HG02852 (cell line): ENCODE measurements around the gene PRR23A.
"Not testable (repeated sequence)": the region's sequence is repeated elsewhere in the genome, so short reads cannot be mapped to it uniquely, and the experiment has no call there.

Source experiments
- ATAC-seq: cut with Tn5 transposase; IDR thresholded peaks from one replicate; pipeline ENCODE4 v1.9.1; 2021; ENCODE audit warnings: mild to moderate bottlenecking, moderate library complexity; ENCODE audit not compliant: unreplicated experiment

The PRR23A gene

GRCh38 chr3:139006051-139006716, at the start of gene PRR23A:
TSS of gene PRR23A (minus strand) at chr3:139006268. CDS start at chr3:139006268, 0 bp downstream.
- ATAC-seq, result no peak

- ATAC-seq, result no peak
These were observed 46.9 kb upstream of the PRR23A start for GRCh38 chr3:139052802-139053600.

- ATAC-seq, result no peak
These were observed 38.5 kb upstream of the PRR23A start, which contains the start of gene PRR23C for GRCh38 chr3:139044366-139045210. TSS of gene PRR23C (minus strand) at chr3:139044892. CDS start at chr3:139044620, 272 bp downstream.

GRCh38 chr3:139043554-139044365, 37.7 kb upstream of the PRR23A start:
- ATAC-seq, result no peak

- ATAC-seq, result no peak
These were observed 31.4 kb upstream of the PRR23A start for GRCh38 chr3:139037478-139037877.

- no peak for ATAC-seq
These were observed 26.4 kb upstream of the PRR23A start for GRCh38 chr3:139032326-139033002.

- ATAC-seq, result not testable (repeated sequence)
These were observed 24.5 kb upstream of the PRR23A start for GRCh38 chr3:139030576-139030975.

- ATAC-seq, result no peak
These were observed 18.9 kb upstream of the PRR23A start for GRCh38 chr3:139024968-139025367.

- no peak for ATAC-seq
These were observed 14.8 kb upstream of the PRR23A start, which contains the start of gene PRR23B for GRCh38 chr3:139020868-139021234. TSS of gene PRR23B (minus strand) at chr3:139020926. CDS start at chr3:139020661, 265 bp downstream.

- no peak for ATAC-seq
These were observed 14.2 kb upstream of the PRR23A start for GRCh38 chr3:139020036-139020867.

- ATAC-seq, result no peak
These were observed 10.5 kb upstream of the PRR23A start for GRCh38 chr3:139016430-139017048.

- ATAC-seq, result no peak
These were observed 593 bp downstream of the PRR23A start for GRCh38 chr3:139005356-139005993.

GRCh38 chr3:138995706-138996105, 10.4 kb downstream of the PRR23A start:
- ATAC-seq, result no peak

GRCh38 chr3:138987181-138987580, 18.9 kb downstream of the PRR23A start:
- no peak for ATAC-seq

- ATAC-seq, result no peak
These were observed 20.1 kb downstream of the PRR23A start for GRCh38 chr3:138985932-138986331.

- no peak for ATAC-seq
These were observed 21.3 kb downstream of the PRR23A start for GRCh38 chr3:138984816-138985215.

- no peak for ATAC-seq
These were observed 30.0 kb downstream of the PRR23A start for GRCh38 chr3:138976047-138976446.

- ATAC-seq, result no peak
These were observed 30.7 kb downstream of the PRR23A start for GRCh38 chr3:138975351-138975750.
